Coronary artery (tissue), 2 donors: ENCODE results near the gene IL13RA2.

Experiments used
- DNase-seq: peaks from one replicate; pipeline ENCODE4 v3.0.0-alpha.2; 2017; ENCODE audit warnings: low spot score
- H3K27ac ChIP-seq, 2 donors: fragments of 200-600 bp; sonication (generic); one replicate each; pipeline ENCODE4 v1.5.1; 2016 to 2019
- H3K4me3 ChIP-seq: fragments of 200-600 bp; sonication (generic); 2 replicates; pipeline ENCODE4 v1.5.1; 2016; ENCODE audit warnings: mild to moderate bottlenecking, moderate library complexity
- TF ChIP-seq, protein P1 (sequence below): fragments of 200-600 bp; sonication (generic); IDR thresholded peaks from one replicate; pipeline ENCODE4 v1.5.1; 2019; ENCODE audit warnings: antibody characterized with exemption

The IL13RA2 gene

DNA sequence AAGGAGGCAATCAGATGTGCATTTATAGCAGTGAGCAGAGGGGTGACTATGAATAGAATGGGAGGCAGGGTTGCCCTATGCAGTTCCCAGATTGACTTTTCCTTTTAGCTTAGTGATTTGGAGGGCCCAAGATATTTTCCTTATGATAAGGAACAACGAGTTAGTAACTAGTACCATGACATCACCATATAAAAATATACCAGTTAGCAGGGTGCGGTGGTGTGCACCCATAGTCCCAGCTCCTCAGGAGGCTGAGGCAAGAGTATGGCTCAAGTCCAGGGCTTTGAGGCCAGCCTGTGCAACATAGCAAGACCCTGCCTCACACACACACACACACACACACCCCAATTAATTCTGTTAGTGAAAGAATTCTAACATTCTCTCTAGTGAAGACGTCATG is 53.0 kb downstream of the IL13RA2 start:
- H3K27ac ChIP-seq, result peak overlapping the region in 1 of 2 donors; percentile 29
- H3K4me3 ChIP-seq, result no peak overlapping the region
- DNase-seq, result no peak
- TF ChIP-seq, protein P1, sequence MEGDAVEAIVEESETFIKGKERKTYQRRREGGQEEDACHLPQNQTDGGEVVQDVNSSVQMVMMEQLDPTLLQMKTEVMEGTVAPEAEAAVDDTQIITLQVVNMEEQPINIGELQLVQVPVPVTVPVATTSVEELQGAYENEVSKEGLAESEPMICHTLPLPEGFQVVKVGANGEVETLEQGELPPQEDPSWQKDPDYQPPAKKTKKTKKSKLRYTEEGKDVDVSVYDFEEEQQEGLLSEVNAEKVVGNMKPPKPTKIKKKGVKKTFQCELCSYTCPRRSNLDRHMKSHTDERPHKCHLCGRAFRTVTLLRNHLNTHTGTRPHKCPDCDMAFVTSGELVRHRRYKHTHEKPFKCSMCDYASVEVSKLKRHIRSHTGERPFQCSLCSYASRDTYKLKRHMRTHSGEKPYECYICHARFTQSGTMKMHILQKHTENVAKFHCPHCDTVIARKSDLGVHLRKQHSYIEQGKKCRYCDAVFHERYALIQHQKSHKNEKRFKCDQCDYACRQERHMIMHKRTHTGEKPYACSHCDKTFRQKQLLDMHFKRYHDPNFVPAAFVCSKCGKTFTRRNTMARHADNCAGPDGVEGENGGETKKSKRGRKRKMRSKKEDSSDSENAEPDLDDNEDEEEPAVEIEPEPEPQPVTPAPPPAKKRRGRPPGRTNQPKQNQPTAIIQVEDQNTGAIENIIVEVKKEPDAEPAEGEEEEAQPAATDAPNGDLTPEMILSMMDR, result no peak

DNA sequence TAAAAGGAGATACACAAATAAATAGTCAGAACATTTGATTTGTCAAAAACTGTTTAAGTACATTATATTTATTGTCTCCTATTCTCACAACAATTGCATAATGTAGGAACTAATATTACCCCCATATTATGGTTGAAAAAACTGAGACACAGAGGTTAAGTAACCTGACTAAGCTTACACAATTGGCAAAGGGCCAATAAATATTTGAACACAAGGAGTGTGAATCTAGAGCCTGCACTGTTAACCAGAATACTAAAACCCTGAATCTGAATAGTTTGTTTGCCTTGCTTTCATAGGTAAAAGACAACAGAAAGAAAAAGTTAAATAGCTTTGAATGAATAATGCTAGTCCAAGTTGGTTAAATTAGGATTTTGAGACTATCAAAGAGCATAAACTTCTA is 55.2 kb downstream of the IL13RA2 start:
- TF ChIP-seq, protein P1, result no peak
- DNase-seq, result no peak

DNA sequence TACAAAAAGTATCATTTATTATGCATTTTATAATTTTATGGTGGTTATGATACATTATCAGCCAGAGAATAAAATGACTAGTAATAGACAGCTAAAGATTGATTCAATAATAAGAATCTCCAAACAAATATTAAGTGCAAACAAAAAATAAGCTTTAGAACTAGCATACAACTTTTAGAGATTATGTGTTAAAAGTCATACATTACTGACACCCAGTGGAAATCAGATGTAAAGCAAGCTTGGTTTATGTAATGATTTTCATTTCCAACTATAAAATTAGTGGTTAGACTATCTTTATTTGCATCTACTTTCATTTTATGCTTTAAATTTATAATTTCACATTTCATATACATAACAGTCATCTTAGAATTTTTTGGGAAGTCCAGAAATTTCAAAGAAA is 57.7 kb downstream of the IL13RA2 start:
- TF ChIP-seq, protein P1, result peak; percentile 31
- no peak overlapping the region for H3K4me3 ChIP-seq
- no peak overlapping the region for H3K27ac ChIP-seq
- DNase-seq, result no peak

More for the DNA sequence above, 55.2 kb downstream of the IL13RA2 start:
- Histone ChIP-seq H3K27ac (no peak overlapping the region), H3K4me3 (no peak overlapping the region)
